GM23338 (cell line): ENCODE measurements around the gene CYB5A. TPM values are rescaled to one million over a fixed set of nuclear protein-coding genes. Genes with fewer than 3 reads are reported as not detected.

Experiments
- ATAC-seq: fragments of 200-7000 bp; cut with Tn5 transposase; 3 replicates; pipeline ENCODE4 v1.9.1; 2020
- DNase-seq: peaks from one replicate; pipeline ENCODE4 v3.0.0-alpha.2; 2015; ENCODE audit warnings: low spot score
- H2AFZ ChIP-seq: fragments of 200-600 bp; sonication (generic); 2 replicates; pipeline ENCODE4 v1.8.0; 2016; ENCODE audit warnings: antibody characterized with exemption, mild to moderate bottlenecking, moderate library complexity
- H3F3A ChIP-seq: fragments of 200-600 bp; sonication (generic); replicated peaks from 2 replicates; pipeline ENCODE4 v1.8.0; 2017; ENCODE audit warnings: antibody characterized with exemption, mixed run types, low read depth
- H3K27ac ChIP-seq: fragments of 200-600 bp; sonication (generic); 2 replicates; pipeline ENCODE4 v1.6.1; 2016; ENCODE audit warnings: low read depth
- H3K27me3 ChIP-seq: fragments of 200-600 bp; sonication (generic); 2 replicates; pipeline ENCODE4 v1.8.0; 2016; ENCODE audit warnings: mild to moderate bottlenecking, mixed run types, moderate library complexity; ENCODE audit not compliant: insufficient read depth
- H3K36me3 ChIP-seq: fragments of 200-600 bp; sonication (generic); 2 replicates; pipeline ENCODE4 v1.8.0; 2016; ENCODE audit warnings: mild to moderate bottlenecking; ENCODE audit not compliant: insufficient read depth
- H3K4me1 ChIP-seq: fragments of 200-600 bp; sonication (generic); 2 replicates; pipeline ENCODE4 v1.8.0; 2016; ENCODE audit warnings: mild to moderate bottlenecking, moderate library complexity; ENCODE audit not compliant: insufficient read depth
- H3K4me2 ChIP-seq: fragments of 200-600 bp; sonication (generic); 2 replicates; pipeline ENCODE4 v1.7.1; 2017; ENCODE audit warnings: mixed run types
- H3K4me3 ChIP-seq: fragments of 200-600 bp; sonication (generic); 2 replicates; pipeline ENCODE4 v1.6.1; 2016; ENCODE audit warnings: mixed run types
- H3K79me2 ChIP-seq: fragments of 200-600 bp; sonication (generic); replicated peaks from 2 replicates; pipeline ENCODE4 v1.8.0; 2017; ENCODE audit warnings: mild to moderate bottlenecking; ENCODE audit not compliant: insufficient read depth
- H3K9me2 ChIP-seq: fragments of 200-600 bp; sonication (generic); 2 replicates; pipeline ENCODE4 v1.8.0; 2017; ENCODE audit not compliant: insufficient read depth
- H4K20me1 ChIP-seq: fragments of 200-600 bp; sonication (generic); replicated peaks from 2 replicates; pipeline ENCODE4 v1.8.0; 2017; ENCODE audit warnings: mild to moderate bottlenecking; ENCODE audit not compliant: insufficient read depth
- H3K27ac Mint-ChIP-seq: 2 replicates; pipeline ENCODE4 v1.8.0; 2020; ENCODE audit warnings: inconsistent platforms, mild to moderate bottlenecking, moderate library complexity, mixed read lengths
- H3K27me3 Mint-ChIP-seq: 3 replicates; pipeline ENCODE4 v1.8.0; 2022; ENCODE audit warnings: low read depth, mild to moderate bottlenecking, moderate library complexity, mixed read lengths, inconsistent platforms; ENCODE audit not compliant: insufficient read depth, poor library complexity
- H3K36me3 Mint-ChIP-seq: 3 replicates; pipeline ENCODE4 v1.8.0; 2021; ENCODE audit warnings: low read depth, mild to moderate bottlenecking, inconsistent platforms, moderate library complexity, mixed read lengths
- H3K4me1 Mint-ChIP-seq: 3 replicates; pipeline ENCODE4 v1.8.0; 2020; ENCODE audit warnings: mild to moderate bottlenecking, inconsistent platforms, mixed read lengths
- H3K4me3 Mint-ChIP-seq: 3 replicates; pipeline ENCODE4 v1.8.0; 2021; ENCODE audit warnings: moderate library complexity, mild to moderate bottlenecking, inconsistent platforms, mixed read lengths
- H3K9me3 Mint-ChIP-seq: 3 replicates; pipeline ENCODE4 v1.8.0; 2020; ENCODE audit warnings: moderate library complexity, mild to moderate bottlenecking, inconsistent platforms, mixed read lengths
- CREB1 ChIP-seq: fragments of 250-450 bp; sonication (Bioruptor Pico); IDR thresholded peaks from 2 replicates; pipeline ENCODE4 v1.5.0; 2020; ENCODE audit warnings: low read depth, mild to moderate bottlenecking, moderate library complexity
- CTCF ChIP-seq, 2 experiments: fragments of 200-600 bp in 1 of 2; sonication (generic) in 1 of 2; conservative IDR thresholded peaks; 2 replicates each; pipeline versions ENCODE4 v1.5.1 to v1.6.1; 2016 to 2017; ENCODE audit warnings: antibody characterized with exemption in 2 of 2, low read depth in 2 of 2, mild to moderate bottlenecking in 2 of 2, moderate library complexity in 1 of 2
- ETS1 ChIP-seq: IDR thresholded peaks from 2 replicates; pipeline ENCODE4 v1.6.1; 2016; ENCODE audit warnings: antibody characterized with exemption
- EZH2 ChIP-seq: fragments of 200-600 bp; sonication (generic); IDR thresholded peaks from one replicate; pipeline ENCODE4 v1.8.0; 2017; ENCODE audit warnings: antibody characterized with exemption, mild to moderate bottlenecking, low read depth; ENCODE audit not compliant: unreplicated experiment
- EZH2phosphoT487 ChIP-seq: fragments of 200-600 bp; sonication (generic); IDR thresholded peaks from one replicate; pipeline ENCODE4 v1.8.1; 2018; ENCODE audit warnings: antibody characterized with exemption; ENCODE audit not compliant: unreplicated experiment
- JUNB ChIP-seq: IDR thresholded peaks from one replicate; pipeline ENCODE4 v1.6.1; 2016; ENCODE audit warnings: antibody characterized with exemption; ENCODE audit not compliant: unreplicated experiment
- NANOG ChIP-seq: IDR thresholded peaks from 2 replicates; pipeline ENCODE4 v1.6.1; 2016; ENCODE audit warnings: antibody characterized with exemption, borderline replicate concordance
- POLR2AphosphoS5 ChIP-seq: IDR thresholded peaks from 2 replicates; pipeline ENCODE4 v1.6.1; 2016; ENCODE audit warnings: antibody characterized with exemption, low read depth
- REST ChIP-seq: IDR thresholded peaks from one replicate; pipeline ENCODE4 v1.6.1; 2018; ENCODE audit warnings: antibody characterized with exemption; ENCODE audit not compliant: unreplicated experiment
- STAT1 ChIP-seq: IDR thresholded peaks from one replicate; pipeline ENCODE4 v1.6.1; 2016; ENCODE audit warnings: antibody characterized with exemption; ENCODE audit not compliant: unreplicated experiment
- ZNF114 ChIP-seq: fragments of 250-450 bp; sonication (Bioruptor Pico); IDR thresholded peaks from 2 replicates; pipeline ENCODE4 v1.5.0; 2020; ENCODE audit warnings: mild to moderate bottlenecking, moderate library complexity
- ZNF331 ChIP-seq: fragments of 250-450 bp; sonication (Bioruptor Pico); IDR thresholded peaks from 2 replicates; pipeline ENCODE4 v1.5.0; 2020; ENCODE audit warnings: low read depth, mild to moderate bottlenecking, moderate library complexity
- polyA plus RNA-seq: library from polyadenylated mRNA; unstranded; fragments of >200 nt; fragmentation: Nextera tagmentation; extraction: Ambion mirVana; gene quantifications from 2 replicates; pipeline ENCODE4 v1.2.1, GENCODE V29; 2016
- total RNA-seq: library from RNA; depleted of rRNA; stranded (reverse); fragments of >200 nt; shearing (Covaris generic); gene quantifications from 2 replicates; pipeline ENCODE4 v1.2.3, GENCODE V29; 2014
- TF ChIP-seq, protein P1 (sequence below): fragments of 250-450 bp; sonication (Bioruptor Pico); IDR thresholded peaks from 2 replicates; pipeline ENCODE4 v1.5.0; 2020; ENCODE audit warnings: mild to moderate bottlenecking, moderate library complexity

The CYB5A gene
- total and polyA plus RNA-seq, 2 experiments from 2014 or later = 136 to 283 TPM

DNA sequence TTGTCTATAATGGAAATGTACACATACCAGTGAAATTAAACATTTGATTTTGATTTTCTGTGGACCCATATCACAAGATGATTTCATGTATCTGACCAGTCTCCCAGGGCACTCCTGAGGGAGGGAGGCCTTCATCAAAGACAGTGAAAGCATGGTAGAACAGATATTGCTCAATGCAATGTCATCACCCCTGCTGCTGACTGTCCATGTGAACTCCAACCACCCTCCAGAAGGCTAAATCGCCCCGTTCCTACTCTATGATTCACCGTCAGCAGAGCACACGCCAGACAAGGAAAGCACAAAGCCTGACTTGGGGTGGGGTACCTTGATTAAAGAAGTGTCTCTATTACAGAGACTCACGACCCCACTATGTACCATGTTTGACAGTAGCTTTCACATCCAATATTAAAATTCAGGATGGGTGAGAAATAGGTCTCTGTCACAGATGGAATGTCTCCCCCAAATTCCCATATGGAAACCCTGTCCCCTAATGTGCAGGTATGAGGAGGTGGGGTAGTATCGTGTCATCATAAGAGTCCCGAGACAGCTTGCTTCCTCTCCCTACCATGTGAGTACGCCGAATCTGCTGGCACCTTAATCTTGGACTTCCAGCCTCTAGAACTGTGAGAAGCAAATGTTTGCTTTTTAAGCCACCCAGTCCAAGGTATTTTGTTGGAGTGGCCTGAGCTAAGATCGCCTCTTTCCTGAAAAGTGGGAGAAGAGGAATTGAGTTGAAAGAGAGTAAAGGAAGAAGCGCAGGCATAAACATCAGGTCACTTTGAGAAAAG, 42.4 kb downstream of the CYB5A start:
- no peak for ATAC-seq
- Histone ChIP-seq H4K20me1 (no peaks in the 10 kb centered on the region), H3K27me3 (no peaks in the 10 kb centered on the region), H3K4me1 (0 out of 2 replicates have a peak, but pooled peaks cover 10% of the 10 kb centered on the region), H3F3A (no peaks in the 10 kb centered on the region), H3K9me2 (peaks cover 8% of the 10 kb centered on the region; the same call in 1 of the 2 replicates), H3K27ac (no peak overlapping the region), H3K79me2 (no peaks in the 10 kb centered on the region), H2AFZ (no peak overlapping the region), H3K4me3 (no peak overlapping the region), H3K36me3 (no peaks in the 10 kb centered on the region), H3K4me2 (no peak overlapping the region)
- Mint-ChIP-seq H3K27ac (no peak overlapping the region; the same call in 1 of the 2 replicates), H3K4me3 (no peak overlapping the region), H3K9me3 (no peaks in the 10 kb centered on the region; the same call in 2 of the 3 replicates), H3K27me3 (peaks cover 5% of the 10 kb centered on the region), H3K4me1 (peaks cover 15% of the 10 kb centered on the region), H3K36me3 (peaks cover 37% of the 10 kb centered on the region)
- no peak for DNase-seq
- TF ChIP-seq POLR2AphosphoS5 (no peak), EZH2phosphoT487 (no peak), ZNF331 (CRISPR knock-in tag) (no peak), NANOG (no peak), ZNF114 (CRISPR knock-in tag) (no peak), REST (no peak), STAT1 (no peak), JUNB (no peak), EZH2 (no peak), ETS1 (no peak), CREB1 (CRISPR knock-in tag) (no peak), CTCF (conservative IDR thresholded peaks at IDR 0.05; ENCODE audit: low read depth in 2 of 2) (no peak)
- TF ChIP-seq, protein P1, sequence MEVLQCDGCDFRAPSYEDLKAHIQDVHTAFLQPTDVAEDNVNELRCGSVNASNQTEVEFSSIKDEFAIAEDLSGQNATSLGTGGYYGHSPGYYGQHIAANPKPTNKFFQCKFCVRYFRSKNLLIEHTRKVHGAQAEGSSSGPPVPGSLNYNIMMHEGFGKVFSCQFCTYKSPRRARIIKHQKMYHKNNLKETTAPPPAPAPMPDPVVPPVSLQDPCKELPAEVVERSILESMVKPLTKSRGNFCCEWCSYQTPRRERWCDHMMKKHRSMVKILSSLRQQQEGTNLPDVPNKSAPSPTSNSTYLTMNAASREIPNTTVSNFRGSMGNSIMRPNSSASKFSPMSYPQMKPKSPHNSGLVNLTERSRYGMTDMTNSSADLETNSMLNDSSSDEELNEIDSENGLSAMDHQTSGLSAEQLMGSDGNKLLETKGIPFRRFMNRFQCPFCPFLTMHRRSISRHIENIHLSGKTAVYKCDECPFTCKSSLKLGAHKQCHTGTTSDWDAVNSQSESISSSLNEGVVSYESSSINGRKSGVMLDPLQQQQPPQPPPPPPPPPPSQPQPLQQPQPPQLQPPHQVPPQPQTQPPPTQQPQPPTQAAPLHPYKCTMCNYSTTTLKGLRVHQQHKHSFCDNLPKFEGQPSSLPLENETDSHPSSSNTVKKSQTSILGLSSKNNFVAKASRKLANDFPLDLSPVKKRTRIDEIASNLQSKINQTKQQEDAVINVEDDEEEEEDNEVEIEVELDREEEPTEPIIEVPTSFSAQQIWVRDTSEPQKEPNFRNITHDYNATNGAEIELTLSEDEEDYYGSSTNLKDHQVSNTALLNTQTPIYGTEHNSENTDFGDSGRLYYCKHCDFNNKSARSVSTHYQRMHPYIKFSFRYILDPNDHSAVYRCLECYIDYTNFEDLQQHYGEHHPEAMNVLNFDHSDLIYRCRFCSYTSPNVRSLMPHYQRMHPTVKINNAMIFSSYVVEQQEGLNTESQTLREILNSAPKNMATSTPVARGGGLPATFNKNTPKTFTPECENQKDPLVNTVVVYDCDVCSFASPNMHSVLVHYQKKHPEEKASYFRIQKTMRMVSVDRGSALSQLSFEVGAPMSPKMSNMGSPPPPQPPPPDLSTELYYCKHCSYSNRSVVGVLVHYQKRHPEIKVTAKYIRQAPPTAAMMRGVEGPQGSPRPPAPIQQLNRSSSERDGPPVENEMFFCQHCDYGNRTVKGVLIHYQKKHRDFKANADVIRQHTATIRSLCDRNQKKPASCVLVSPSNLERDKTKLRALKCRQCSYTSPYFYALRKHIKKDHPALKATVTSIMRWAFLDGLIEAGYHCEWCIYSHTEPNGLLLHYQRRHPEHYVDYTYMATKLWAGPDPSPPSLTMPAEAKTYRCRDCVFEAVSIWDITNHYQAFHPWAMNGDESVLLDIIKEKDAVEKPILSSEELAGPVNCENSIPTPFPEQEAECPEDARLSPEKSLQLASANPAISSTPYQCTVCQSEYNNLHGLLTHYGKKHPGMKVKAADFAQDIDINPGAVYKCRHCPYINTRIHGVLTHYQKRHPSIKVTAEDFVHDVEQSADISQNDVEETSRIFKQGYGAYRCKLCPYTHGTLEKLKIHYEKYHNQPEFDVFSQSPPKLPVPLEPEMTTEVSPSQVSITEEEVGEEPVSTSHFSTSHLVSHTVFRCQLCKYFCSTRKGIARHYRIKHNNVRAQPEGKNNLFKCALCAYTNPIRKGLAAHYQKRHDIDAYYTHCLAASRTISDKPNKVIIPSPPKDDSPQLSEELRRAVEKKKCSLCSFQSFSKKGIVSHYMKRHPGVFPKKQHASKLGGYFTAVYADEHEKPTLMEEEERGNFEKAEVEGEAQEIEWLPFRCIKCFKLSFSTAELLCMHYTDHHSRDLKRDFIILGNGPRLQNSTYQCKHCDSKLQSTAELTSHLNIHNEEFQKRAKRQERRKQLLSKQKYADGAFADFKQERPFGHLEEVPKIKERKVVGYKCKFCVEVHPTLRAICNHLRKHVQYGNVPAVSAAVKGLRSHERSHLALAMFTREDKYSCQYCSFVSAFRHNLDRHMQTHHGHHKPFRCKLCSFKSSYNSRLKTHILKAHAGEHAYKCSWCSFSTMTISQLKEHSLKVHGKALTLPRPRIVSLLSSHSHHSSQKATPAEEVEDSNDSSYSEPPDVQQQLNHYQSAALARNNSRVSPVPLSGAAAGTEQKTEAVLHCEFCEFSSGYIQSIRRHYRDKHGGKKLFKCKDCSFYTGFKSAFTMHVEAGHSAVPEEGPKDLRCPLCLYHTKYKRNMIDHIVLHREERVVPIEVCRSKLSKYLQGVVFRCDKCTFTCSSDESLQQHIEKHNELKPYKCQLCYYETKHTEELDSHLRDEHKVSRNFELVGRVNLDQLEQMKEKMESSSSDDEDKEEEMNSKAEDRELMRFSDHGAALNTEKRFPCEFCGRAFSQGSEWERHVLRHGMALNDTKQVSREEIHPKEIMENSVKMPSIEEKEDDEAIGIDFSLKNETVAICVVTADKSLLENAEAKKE (CRISPR knock-in tag) = no peak
